ENCODE results near the gene AJUBA.

Gene AJUBA

GRCh38 chr14:22945642-22946041 is 36.7 kb downstream of the AJUBA start:
- Mint-ChIP-seq H3K36me3 (peaks cover 47% of the 10 kb centered on the region), H3K4me3 (no peak overlapping the region), H3K27me3 (no peaks in the 10 kb centered on the region), H3K4me1 (no peaks in the 10 kb centered on the region), H3K9me3 (no peaks in the 10 kb centered on the region), H3K27ac (no peak overlapping the region)
- no peak for ATAC-seq

DNA sequence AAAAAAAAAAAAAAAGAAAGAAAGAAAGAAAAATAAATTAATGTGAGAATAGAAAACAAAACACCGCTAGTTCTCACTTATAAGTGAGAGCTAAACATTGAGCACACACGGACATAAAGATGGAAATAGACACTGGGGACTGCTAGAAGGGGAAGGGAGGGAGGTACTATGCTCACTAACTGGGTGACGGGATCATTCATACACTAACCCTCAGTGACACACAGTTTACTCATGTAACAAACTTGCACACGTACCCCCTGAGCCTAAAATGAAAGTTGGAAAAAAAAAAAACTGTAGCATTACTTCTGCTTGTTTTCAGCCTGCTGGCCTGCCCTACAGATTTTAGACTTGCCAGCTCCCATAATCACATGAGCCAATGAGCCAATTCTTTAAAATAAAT is 42.7 kb downstream of the AJUBA start:
- H3K9me3 Mint-ChIP-seq, result no peaks in the 10 kb centered on the region
- H3K36me3 Mint-ChIP-seq, result peaks cover 13% of the 10 kb centered on the region
- no peak overlapping the region for H3K27ac Mint-ChIP-seq
- H3K27me3 Mint-ChIP-seq, result no peaks in the 10 kb centered on the region
- no peaks in the 10 kb centered on the region for H3K4me1 Mint-ChIP-seq
- no peak for ATAC-seq
- H3K4me3 Mint-ChIP-seq, result no peak overlapping the region

DNA sequence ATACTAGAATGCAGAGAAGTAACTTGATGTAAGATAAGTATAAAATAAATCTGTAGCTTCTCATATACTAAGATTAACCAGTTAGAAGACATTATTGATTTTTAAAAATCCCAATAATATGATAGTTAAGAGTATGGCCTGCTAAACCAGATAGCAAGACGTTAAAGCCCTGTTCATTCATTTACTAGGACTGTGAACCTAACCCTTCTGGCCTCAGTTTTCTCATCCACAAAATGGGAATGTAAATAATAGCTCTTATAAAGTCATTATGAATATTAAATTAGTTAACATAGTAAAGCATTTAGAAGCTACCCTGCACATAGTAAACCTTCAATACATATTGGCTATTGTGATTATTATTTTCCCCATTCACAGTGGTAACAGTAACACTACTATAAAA is 47.2 kb downstream of the AJUBA start:
- ATAC-seq, result no peak
- no peak overlapping the region for H3K4me3 Mint-ChIP-seq
- no peak overlapping the region for H3K27ac Mint-ChIP-seq
- peaks cover 6% of the 10 kb centered on the region for H3K4me1 Mint-ChIP-seq
- no peaks in the 10 kb centered on the region for H3K9me3 Mint-ChIP-seq
- H3K36me3 Mint-ChIP-seq, result no peaks in the 10 kb centered on the region
- no peaks in the 10 kb centered on the region for H3K27me3 Mint-ChIP-seq

DNA sequence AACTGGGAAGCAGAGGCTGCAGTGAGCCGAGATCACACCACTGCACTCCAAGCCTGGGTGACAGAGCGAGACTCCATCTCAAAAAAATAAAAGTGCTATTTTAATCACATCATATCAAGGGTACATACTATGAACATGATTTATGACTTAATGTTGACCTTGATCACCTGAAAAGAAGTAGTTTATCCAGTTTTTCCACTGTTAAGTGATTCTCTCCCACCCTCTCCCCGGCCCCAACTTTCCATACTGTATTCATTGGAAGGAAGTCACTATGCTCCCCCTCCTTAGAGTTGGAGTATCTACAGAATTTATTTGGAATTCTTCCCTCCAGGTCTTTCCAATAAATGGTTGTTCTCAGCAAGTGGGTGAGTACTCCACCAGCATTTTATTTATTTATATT is 50.2 kb downstream of the AJUBA start:
- ATAC-seq, result no peak
- H3K4me1 Mint-ChIP-seq, result peaks cover 19% of the 10 kb centered on the region
- H3K4me3 Mint-ChIP-seq, result no peak overlapping the region
- H3K36me3 Mint-ChIP-seq, result peaks cover 2% of the 10 kb centered on the region
- H3K27ac Mint-ChIP-seq, result no peak overlapping the region
- H3K9me3 Mint-ChIP-seq, result no peaks in the 10 kb centered on the region
- H3K27me3 Mint-ChIP-seq, result no peaks in the 10 kb centered on the region

DNA sequence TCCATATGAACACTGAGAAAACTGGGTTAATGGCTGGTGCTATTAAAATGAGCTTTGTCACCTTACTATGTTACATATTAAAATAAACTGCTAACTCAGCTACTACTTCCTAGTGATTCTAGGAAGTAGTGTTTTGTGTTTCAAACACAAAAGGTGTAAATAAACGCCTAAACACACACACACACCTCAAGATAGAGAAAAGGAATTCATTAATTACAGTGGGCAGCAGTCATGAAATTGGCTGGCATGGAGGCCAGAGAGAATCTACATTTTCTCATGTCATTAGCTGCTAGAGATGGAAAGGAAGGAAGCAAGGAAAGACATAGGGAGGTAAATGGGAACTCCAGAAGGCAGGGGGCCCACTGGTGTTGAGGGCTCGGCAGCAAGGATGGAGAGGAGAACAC is 52.4 kb downstream of the AJUBA start:
- H3K4me1 Mint-ChIP-seq, result peaks cover 32% of the 10 kb centered on the region
- H3K4me3 Mint-ChIP-seq, result no peak overlapping the region
- no peaks in the 10 kb centered on the region for H3K27me3 Mint-ChIP-seq
- H3K27ac Mint-ChIP-seq, result no peak overlapping the region
- no peaks in the 10 kb centered on the region for H3K9me3 Mint-ChIP-seq
- ATAC-seq, result no peak
- H3K36me3 Mint-ChIP-seq, result peaks cover 17% of the 10 kb centered on the region

GRCh38 chr14:22929104-22929960 is 53.0 kb downstream of the AJUBA start, which contains the start of gene PRMT5:
Gene PRMT5, minus strand, starts transcription at chr14:22929376. Its CDS starts 15 bp downstream, at chr14:22929361.
- Mint-ChIP-seq H3K4me1 (peaks cover 32% of the 10 kb centered on the region), H3K4me3 (no peak within 1 kb of the TSS), H3K36me3 (peaks cover 23% of the 10 kb centered on the region), H3K27me3 (no peaks in the 10 kb centered on the region), H3K9me3 (no peaks in the 10 kb centered on the region), H3K27ac (no peak within 1 kb of the TSS)
- ATAC-seq, result peak; percentile 98

DNA sequence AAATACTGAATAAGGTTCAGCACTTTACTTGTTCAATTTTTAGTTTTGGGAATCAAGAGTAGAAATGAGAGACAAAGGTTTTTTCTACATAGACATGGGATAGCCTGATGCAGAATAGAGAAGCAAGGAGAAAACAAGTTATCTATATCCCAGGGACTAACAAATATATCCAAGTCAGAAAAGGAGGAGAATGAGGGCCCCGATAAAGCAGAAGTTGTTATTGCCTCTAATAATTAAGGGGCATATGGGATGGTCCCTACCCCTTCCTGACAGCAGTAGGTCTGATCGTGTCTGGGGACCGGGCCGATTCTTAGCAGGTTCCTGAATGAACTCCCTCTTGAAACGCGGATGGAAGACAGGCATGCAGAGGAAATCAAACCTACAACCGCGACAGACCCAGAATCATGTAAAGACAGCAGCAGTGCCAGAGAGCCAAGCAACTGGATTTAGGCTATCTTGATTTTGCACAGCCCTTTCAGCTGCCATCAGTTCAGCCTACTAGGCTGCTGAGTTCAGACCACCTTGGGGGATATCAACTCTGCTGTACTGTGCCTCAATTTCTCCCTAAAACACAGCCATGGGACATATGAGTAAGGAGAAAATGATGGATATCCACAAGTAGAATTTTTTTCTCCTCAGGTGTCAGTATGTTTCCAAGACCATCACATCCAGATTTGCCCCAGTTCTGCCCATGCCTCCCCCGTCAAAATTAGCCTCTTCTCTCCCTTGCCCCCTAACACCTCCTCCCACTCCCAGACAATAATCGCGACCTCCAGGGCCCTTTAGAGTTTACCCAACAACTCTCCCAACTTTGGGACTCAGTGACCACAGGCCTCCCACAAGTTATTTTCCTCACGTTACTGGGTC is 53.9 kb downstream of the AJUBA start:
- Mint-ChIP-seq H3K4me3 (no peak overlapping the region), H3K4me1 (peaks cover 37% of the 10 kb centered on the region), H3K27ac (no peak overlapping the region), H3K36me3 (peaks cover 32% of the 10 kb centered on the region), H3K27me3 (no peaks in the 10 kb centered on the region), H3K9me3 (no peaks in the 10 kb centered on the region)
- no peak for ATAC-seq

DNA sequence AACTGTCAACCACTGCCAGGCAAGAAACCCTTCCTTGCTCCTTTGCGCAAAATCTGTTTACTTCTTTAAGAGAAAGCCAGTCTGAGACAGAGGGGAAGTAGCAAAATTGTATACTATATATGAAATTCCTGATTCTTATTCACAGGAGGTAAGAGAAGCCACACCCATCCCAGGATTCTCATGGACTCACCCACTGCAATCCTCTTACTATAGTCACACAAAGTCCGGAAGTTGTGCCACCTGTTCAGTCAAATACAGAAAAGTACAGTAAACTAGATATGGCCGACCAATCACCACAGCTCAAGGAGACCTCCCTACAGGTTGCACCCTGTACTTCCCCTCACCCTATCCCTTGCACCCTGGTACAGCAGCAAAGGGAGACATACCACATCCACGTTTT is 56.0 kb downstream of the AJUBA start:
- Mint-ChIP-seq H3K27me3 (no peaks in the 10 kb centered on the region), H3K4me1 (peaks cover 39% of the 10 kb centered on the region), H3K4me3 (no peak overlapping the region), H3K36me3 (peaks cover 51% of the 10 kb centered on the region), H3K27ac (peak overlapping the region; percentile 20), H3K9me3 (no peaks in the 10 kb centered on the region)
- ATAC-seq, result no peak

DNA sequence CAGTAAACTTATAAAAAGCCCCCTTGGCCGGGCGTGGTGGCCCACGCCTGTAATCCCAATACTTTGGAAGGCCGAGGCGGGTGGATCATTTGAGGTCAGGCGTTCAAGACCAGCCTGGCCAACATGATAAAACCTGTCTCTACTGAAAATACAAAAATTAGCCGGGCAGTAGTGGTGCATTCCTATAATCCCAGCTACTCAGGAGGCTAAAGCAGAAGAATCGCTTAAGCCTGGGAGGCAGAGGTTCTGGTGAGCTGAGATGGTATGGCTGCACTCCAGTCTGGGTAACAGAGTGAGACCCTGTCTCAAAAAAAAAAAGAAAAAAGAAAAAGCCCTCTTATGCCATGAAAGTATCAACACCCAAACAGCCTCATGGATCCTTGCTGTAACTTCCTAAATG is 56.8 kb downstream of the AJUBA start:
- no peaks in the 10 kb centered on the region for H3K9me3 Mint-ChIP-seq
- H3K27me3 Mint-ChIP-seq, result no peaks in the 10 kb centered on the region
- peaks cover 39% of the 10 kb centered on the region for H3K4me1 Mint-ChIP-seq
- peaks cover 59% of the 10 kb centered on the region for H3K36me3 Mint-ChIP-seq
- H3K4me3 Mint-ChIP-seq, result no peak overlapping the region
- ATAC-seq, result no peak
- H3K27ac Mint-ChIP-seq, result no peak overlapping the region

DNA sequence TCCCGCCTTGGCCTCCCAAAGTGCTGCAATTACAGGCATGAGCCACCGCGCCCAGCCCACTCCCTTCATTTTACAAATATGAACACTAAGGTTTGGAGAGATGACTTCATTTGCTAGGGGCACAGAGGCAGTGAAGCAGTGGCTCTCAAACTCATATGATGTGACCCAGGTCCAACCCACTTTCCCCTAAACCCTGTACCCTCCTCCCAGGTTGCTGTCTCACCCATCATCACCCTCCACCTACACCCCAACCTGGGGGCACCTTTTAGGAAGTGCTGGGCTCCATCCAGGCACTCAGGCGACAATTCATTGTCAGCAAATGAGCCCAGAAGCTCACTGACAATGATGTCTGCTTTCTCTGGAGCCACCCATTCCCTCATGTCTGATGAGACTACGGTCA is 58.6 kb downstream of the AJUBA start:
- no peak for ATAC-seq
- Mint-ChIP-seq H3K4me3 (no peak overlapping the region), H3K4me1 (peaks cover 45% of the 10 kb centered on the region), H3K9me3 (no peaks in the 10 kb centered on the region), H3K36me3 (peaks cover 59% of the 10 kb centered on the region), H3K27ac (no peak overlapping the region), H3K27me3 (no peaks in the 10 kb centered on the region)

- ATAC-seq, result no peak
- Mint-ChIP-seq H3K27ac (no peak overlapping the region), H3K36me3 (peaks cover 65% of the 10 kb centered on the region), H3K4me3 (no peak overlapping the region), H3K9me3 (no peaks in the 10 kb centered on the region), H3K4me1 (peaks cover 44% of the 10 kb centered on the region), H3K27me3 (no peaks in the 10 kb centered on the region)
Measured at GRCh38 chr14:22922294-22922693, 60.1 kb downstream of the AJUBA start.
